Limb (tissue), 2 donors: ENCODE results near the gene CLCN2.
A peak's percentile ranks its signal among the peaks of the same experiment; 100 is the strongest.

ENCODE experiments used
- DNase-seq, 2 donors: peaks; one replicate each; pipeline ENCODE4 v3.0.0-alpha.2; 2016; ENCODE audit errors: extremely low spot score in 2 of 2

The CLCN2 gene

GRCh38 chr3:184360070-184360928 lies 1.1 kb downstream of the CLCN2 start:
- DNase-seq = peak in 1 of 2 donors; percentile 34

GRCh38 chr3:184359610-184360009 lies 1.8 kb downstream of the CLCN2 start:
- peak in 1 of 2 donors; percentile 41 for DNase-seq

- DNase-seq = no peak
Measured at GRCh38 chr3:184358921-184359350, 2.5 kb downstream of the CLCN2 start.

GRCh38 chr3:184358124-184358767 lies 3.2 kb downstream of the CLCN2 start:
- DNase-seq = no peak

- DNase-seq = no peak
Measured at GRCh38 chr3:184357248-184358123, 3.9 kb downstream of the CLCN2 start.

- DNase-seq = no peak
Measured at GRCh38 chr3:184355261-184356040, 6.0 kb downstream of the CLCN2 start.

- no peak for DNase-seq
Measured at GRCh38 chr3:184354754-184355153, 6.7 kb downstream of the CLCN2 start.

GRCh38 chr3:184354121-184354728 lies 7.2 kb downstream of the CLCN2 start:
- DNase-seq = peak in 1 of 2 donors; percentile 75

GRCh38 chr3:184353546-184353941 lies 7.9 kb downstream of the CLCN2 start:
- no peak for DNase-seq

- no peak for DNase-seq
Measured at GRCh38 chr3:184352897-184353545, 8.4 kb downstream of the CLCN2 start.

GRCh38 chr3:184352149-184352785 lies 9.1 kb downstream of the CLCN2 start:
- no peak for DNase-seq

- DNase-seq = no peak
Measured at GRCh38 chr3:184351511-184352148, 9.8 kb downstream of the CLCN2 start.

- no peak for DNase-seq
Measured at GRCh38 chr3:184350618-184351017, 10.8 kb downstream of the CLCN2 start.

GRCh38 chr3:184349563-184350470 lies 11.6 kb downstream of the CLCN2 start:
- DNase-seq = no peak

- DNase-seq = no peak
Measured at GRCh38 chr3:184348057-184348382, 13.4 kb downstream of the CLCN2 start.

GRCh38 chr3:184347321-184348056 lies 13.9 kb downstream of the CLCN2 start:
- no peak for DNase-seq

GRCh38 chr3:184346480-184347190 lies 14.8 kb downstream of the CLCN2 start:
- DNase-seq = no peak
